Activated CD4-positive, alpha-beta T cell treated with anti-CD3 and anti-CD28 coated beads, Interleukin-10, Interleukin-2, amounts not matched to agents 100 ng/mL and 50 ng/mL, durations not matched to agents 16 hours and 8 hours (primary cell): Measurements from ENCODE around the gene ZDHHC16.
"Not testable (repeated sequence)": the region's sequence is repeated elsewhere in the genome, so short reads cannot be mapped to it uniquely, and the experiment has no call there.

Source experiments
- DNase-seq: peaks from one replicate; pipeline ENCODE4 v3.0.0-alpha.2; 2020

ZDHHC16 gene

DNA sequence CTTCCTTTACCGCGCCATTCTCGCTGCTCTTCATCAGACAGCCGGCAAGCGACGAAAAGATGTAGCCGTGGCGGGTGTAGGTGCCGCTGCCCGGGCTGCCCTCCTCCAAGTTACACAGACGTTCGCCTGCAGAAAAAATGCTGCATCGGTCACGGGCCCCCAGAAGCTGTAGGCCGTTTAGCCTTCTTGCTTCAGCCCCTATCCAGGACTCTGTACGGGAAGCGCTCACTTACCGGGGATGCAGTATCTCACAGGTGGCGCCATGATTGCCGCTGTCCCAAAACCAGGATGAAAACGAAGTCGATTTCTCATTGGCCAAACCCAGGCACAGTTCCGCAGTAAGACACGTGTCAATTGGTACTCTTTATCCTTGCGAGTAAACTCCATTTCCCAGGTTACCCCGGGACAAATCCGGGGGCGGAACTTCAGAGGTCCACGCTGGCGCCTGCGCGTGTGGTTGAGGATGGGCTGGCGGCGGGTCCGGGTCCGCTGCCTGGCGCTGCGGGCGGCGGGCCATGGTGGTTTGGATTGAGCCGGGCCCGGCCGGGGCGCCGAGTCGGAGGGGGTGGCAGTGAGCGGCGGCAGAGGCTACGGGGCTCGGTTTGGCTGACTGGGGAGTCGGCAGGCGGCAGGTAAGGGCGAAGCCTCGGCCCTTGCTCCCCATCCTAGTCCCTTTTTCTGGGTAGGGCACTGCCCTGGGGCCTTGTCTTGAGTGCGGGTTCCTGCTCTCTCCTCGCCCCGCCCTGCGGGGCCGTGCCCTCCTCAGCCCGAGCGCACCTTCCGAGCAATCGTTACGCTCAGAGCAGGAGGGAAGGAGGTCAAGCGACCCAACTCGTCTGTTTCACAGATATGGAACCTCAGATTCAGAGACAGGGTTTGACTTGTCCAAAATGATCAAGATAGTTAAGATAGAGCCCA lies at the start of gene ZDHHC16, which contains the start of gene EXOSC1:
Gene ZDHHC16 (plus strand): TSS at position 454 of the 918 bp plus-strand sequence. CDS start 5,501 bp downstream, outside the sequence.
Gene EXOSC1 (minus strand): TSS at position 285 of the 918 bp plus-strand sequence. CDS start 21 bp downstream, at position 264.
- DNase-seq = peak; percentile 97

GRCh38 chr10:97399843-97400545 lies 46.0 kb upstream of the ZDHHC16 start:
- peak; percentile 25 for DNase-seq

DNA sequence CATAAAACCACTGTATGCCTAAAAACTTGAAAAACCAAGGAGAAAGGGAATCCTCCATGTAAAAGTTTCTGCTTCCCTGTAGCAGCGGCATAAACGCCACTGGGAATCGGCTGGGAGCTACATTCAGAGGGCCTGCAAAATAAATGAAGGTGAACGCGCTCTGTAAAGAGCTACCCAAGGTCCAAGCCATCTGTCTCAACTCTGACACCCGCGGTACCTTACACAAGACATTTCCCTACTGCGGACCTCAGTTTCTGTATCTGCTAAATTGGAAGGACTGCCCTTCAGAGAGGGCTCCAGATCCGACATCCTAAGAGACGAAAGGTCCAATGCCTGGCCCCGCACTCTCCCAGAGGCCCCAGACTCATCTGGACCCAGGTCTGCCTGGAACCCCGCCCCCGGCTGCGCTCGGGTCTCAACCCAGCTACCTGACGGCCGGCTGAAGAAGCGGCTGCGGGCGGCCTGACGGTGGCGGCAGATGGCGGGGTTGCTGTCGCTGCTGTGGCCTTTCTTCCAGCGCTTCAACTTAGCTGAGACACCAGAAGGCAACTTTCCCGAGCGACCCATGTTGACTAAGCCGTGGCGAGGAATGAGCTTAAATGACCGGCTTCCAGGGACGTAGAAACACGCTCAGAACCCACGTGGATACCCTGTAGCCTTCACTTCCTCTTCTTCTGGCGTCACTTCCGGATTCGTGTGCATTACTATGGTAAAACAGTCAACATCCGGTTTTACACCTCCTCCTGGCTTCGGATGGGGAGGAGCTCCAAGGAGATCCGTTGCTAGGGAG lies 45.1 kb upstream of the ZDHHC16 start, which contains the start of gene RRP12:
Gene RRP12 (minus strand): TSS at position 676 of the 790 bp plus-strand sequence. CDS start 109 bp downstream, at position 567.
- DNase-seq = peak; percentile 97

GRCh38 chr10:97401455-97401919 lies 44.5 kb upstream of the ZDHHC16 start:
- no peak for DNase-seq

DNA sequence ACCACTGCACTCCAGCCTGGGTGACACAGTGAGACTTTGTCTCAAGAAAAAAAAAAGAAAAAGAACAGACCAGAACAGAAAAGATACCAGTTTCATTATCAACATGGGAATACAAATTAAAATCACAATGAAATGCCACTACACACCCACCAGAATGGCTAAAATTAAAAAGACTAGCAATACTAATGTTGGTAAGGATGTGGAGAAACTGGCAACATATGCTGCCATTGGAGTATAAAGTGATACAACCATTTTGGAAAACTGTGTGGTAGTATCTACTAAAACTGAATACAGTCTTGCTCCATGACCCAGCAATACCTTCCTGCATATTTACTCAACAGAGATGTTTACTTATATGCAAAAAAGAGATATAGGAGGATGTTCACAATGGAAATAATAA lies 41.9 kb upstream of the ZDHHC16 start:
- no peak for DNase-seq

DNA sequence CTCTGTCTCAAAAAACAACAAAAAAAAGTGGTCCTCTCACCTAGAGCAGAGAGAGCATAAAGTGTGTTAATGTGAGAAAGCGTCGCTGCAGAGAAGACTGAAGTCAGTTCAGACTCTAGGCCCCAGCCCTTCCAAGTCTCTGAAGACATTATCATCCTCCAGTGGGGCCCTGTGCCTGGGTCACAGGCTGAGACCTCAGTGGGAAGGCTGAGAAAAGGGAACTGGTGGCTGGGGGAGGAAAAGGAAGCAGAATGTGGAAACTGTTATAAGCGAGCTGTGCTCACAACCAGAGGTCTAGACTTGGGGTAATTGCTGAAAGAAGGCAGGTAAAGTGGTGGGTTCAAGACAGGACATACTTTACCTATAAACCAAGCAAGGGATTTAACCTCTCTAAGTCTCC lies 39.9 kb upstream of the ZDHHC16 start:
- DNase-seq = no peak

GRCh38 chr10:97406483-97406882 lies 39.5 kb upstream of the ZDHHC16 start:
- not testable (repeated sequence) for DNase-seq

DNA sequence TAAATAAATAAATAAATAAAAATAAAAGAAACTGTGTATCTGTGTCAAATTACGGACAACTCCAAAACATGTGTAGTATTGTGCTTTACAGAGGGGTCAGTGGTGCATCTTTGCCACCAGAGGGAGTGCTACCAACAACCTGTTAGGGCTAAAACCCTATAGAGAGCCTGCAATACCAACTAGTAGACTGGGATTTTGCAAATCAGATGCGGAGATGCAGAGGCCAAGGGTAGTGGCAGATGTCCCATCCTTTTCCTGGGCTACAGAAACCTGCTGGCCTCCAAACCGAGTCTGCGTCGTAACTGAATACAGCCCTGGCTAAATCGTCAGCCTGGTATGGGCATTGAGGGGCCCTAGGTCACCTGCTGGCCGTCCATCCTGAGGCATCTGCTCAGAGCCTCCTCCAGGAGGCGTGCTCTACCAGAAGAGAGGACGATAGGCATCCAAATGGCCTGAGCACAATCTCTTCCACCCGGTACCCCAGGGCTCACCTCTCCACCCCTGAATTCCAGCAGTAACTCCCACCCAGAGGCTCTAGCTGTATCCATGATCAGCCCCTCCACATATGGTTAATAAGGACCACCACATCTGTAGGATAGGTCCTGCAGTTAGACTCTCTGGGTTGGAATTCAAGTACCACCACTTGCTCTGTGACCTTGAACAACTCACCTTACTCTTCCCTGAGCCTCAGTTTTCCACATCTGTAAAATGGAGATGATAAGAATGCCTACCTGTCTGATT lies 38.6 kb upstream of the ZDHHC16 start:
- DNase-seq = peak; percentile 88

DNA sequence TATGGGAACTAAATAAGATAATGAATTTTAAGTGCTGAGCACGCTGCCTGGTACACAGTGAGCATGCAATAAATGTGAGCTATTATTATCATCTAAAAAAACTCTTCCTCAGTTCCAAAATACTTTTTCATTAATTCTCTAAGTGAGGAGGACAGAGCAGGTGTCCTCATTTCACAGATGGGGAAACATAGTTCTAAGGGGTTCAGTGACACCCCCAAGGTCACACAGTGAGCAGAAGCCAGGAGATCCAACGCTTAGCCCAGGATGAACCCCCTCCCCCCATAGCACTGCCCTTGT lies 38.1 kb upstream of the ZDHHC16 start:
- DNase-seq = no peak

- DNase-seq = no peak
Measured at GRCh38 chr10:97408496-97408992, 37.4 kb upstream of the ZDHHC16 start.

DNA sequence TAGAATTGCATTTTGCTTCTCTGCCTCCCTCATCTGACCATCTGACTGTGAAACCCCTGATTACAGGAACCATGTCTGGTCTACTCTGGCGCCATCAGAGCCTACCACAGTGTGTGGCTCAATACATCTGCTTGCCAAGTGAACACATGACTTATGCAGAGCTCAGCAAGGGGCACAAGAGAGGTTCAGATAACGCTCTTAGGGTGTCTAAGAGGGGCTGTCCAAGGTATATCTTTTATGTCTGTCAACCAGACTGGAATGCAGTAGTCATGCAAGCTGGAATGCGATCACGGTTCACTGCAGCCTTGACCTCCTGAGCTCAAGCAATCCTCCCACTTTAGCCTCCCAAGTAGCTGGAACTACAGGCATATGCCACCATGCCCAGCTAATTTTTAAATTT lies 34.6 kb upstream of the ZDHHC16 start:
- no peak for DNase-seq

GRCh38 chr10:97412891-97413304 lies 33.1 kb upstream of the ZDHHC16 start:
- peak; percentile 93 for DNase-seq

- DNase-seq = peak; percentile 20
Measured at GRCh38 chr10:97416565-97416964, 29.4 kb upstream of the ZDHHC16 start.

GRCh38 chr10:97423757-97424098 lies 22.2 kb upstream of the ZDHHC16 start:
- peak; percentile 13 for DNase-seq

DNA sequence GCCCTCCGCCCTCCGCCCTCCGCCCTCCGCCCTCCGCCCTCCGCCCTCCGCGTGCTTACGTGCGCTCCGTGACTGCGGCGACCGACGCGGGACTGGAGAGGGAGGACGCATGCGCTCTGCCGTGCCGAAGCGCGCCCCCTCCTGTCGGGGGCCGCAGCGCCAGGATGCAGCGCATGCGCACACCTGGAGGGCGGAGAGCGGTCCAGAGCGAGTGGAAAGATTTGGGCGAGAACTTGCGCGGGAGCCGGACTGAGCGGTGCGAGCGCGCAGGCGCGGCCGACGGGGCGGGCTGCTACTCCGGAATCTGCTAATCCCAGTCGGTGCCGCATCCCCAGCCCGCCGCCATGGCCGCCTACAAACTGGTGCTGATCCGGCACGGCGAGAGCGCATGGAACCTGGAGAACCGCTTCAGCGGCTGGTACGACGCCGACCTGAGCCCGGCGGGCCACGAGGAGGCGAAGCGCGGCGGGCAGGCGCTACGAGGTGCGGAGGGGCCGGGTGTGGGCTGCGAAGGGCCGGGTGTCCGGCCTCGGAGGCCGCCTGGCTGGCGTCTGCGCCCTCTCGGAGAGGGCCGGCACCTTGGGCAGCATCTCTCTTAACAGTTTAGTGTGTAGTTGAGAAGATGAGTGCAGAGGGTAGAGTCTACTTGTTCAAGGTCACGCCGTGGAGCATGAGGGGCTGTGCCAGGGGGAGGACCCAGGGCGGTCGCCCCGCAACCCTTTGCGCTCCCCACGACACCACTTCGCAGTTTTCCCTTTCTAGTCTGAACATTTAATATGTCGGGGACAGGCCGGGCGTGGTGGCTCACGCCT lies 19.8 kb upstream of the ZDHHC16 start, which contains the start of gene PGAM1:
Gene PGAM1 (plus strand): TSS at position 228 of the 812 bp plus-strand sequence. CDS start 117 bp downstream, at position 345.
- peak; percentile 99 for DNase-seq

- DNase-seq = peak; percentile 25
Measured at GRCh38 chr10:97426776-97427570, 19.0 kb upstream of the ZDHHC16 start.

GRCh38 chr10:97427571-97428179 lies 18.3 kb upstream of the ZDHHC16 start:
- peak; percentile 85 for DNase-seq

DNA sequence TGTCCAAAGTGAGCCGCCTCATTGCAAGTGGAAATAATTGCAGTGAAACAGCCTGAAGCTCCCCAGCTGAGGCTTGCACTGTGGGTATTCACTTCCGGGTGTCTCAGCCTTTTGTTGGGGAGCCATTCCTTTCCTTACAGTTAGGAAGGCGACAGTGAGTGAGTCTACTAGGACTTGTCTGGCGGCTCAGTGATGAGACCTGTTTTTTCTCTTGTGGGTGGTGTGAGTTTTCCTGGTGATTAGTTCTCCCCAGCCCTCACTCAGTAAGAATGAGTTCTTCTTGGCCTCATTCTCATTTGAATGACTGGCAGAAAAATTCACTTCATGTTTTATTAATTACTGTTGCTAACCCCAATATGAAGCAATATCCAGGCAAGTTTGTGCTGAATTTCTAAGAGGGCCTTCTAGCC lies 17.4 kb upstream of the ZDHHC16 start:
- peak; percentile 60 for DNase-seq

GRCh38 chr10:97434055-97434454 lies 11.9 kb upstream of the ZDHHC16 start:
- no peak for DNase-seq

DNA sequence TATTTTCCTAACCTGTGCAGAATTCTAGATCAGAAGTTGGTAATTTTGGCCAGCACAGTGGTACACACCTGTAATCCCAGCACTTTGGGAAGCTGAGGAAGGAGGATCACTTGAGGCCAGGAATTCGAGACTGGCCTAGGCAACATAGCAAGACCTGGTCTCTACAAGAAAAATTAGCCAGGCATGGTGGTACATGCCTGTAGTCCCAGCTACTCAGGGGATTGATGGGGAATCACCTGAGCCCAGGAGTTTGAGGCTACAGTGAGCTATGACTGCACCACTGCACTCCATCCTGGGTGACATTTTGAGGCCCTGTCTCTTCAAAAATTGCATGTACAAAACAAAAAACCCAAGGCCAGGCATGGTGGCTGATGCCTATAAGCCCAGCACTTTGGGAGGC lies 11.4 kb upstream of the ZDHHC16 start:
- DNase-seq = no peak
